B cell (primary cell): ENCODE results near the gene NKTR. TPM values are rescaled to one million over a fixed set of nuclear protein-coding genes. Genes with fewer than 3 reads are reported as not detected.
A peak's percentile ranks its signal among the peaks of the same experiment; 100 is the strongest.

ENCODE experiments used
- ATAC-seq: fragments of 200-7000 bp; cut with Tn5 transposase; one replicate; pipeline ENCODE4 v1.10.0; 2021; ENCODE audit warnings: low read depth, mild to moderate bottlenecking, moderate number of reproducible peaks, moderate library complexity
- CTCF ChIA-PET: fragments of 350-600 bp; sonication (Branson Sonifier 250); formaldehyde crosslinking; loops from one replicate; lab custom pipeline; 2021; ENCODE audit warnings: antibody characterized with exemption, inconsistent platforms; lab: Charles Lee
- POLR2A ChIA-PET: fragments of 350-600 bp; sonication (Branson Sonifier 250); formaldehyde crosslinking; loops from one replicate; lab custom pipeline; 2021; ENCODE audit warnings: antibody characterized with exemption; lab: Charles Lee
- DNase-seq: peaks from one replicate; pipeline ENCODE4 v3.0.0; 2013
- H2AFZ ChIP-seq: 2 replicates; pipeline ENCODE4 v1.6.1; 2012; ENCODE audit warnings: mild to moderate bottlenecking, low read depth, low read length; ENCODE audit not compliant: insufficient read depth, poor library complexity, severe bottlenecking
- H3K27ac ChIP-seq, 2 donors: 1 replicate in 1 of 2; 2 replicates in 1 of 2; pipeline ENCODE4 v1.5.1; 2012 to 2013; ENCODE audit warnings: low read length in 2 of 2, mild to moderate bottlenecking in 2 of 2, moderate library complexity in 1 of 2
- H3K27me3 ChIP-seq, 4 experiments: fragments of 200-600 bp in 1 of 4; sonication (generic) in 1 of 4; replicated peaks in 1 of 4; 1 replicate in 2 of 4; 2 replicates in 2 of 4; pipeline versions ENCODE4 v1.6.1 to v1.7.0; 2013 to 2016; ENCODE audit warnings: low read length in 3 of 4, mild to moderate bottlenecking in 2 of 4, mixed read lengths in 1 of 4, moderate library complexity in 1 of 4; ENCODE audit not compliant: insufficient read depth in 4 of 4, control insufficient read depth in 3 of 4; ENCODE audit errors: control extremely low read depth in 1 of 4
- H3K36me3 ChIP-seq, 2 experiments: replicated peaks in 1 of 2; 1 replicate in 1 of 2; 2 replicates in 1 of 2; pipeline versions ENCODE4 v1.6.1 to v1.7.1; 2013; ENCODE audit warnings: low read length in 1 of 2; ENCODE audit not compliant: insufficient read depth in 2 of 2, control insufficient read depth in 1 of 2; ENCODE audit errors: control extremely low read depth in 1 of 2, extremely low read depth in 1 of 2
- H3K4me1 ChIP-seq, 2 donors: fragments of 200-600 bp in 1 of 2; sonication (generic) in 1 of 2; 1 replicate in 1 of 2; 2 replicates in 1 of 2; pipeline versions ENCODE4 v1.5.1 to v1.6.1; 2013 to 2017; ENCODE audit warnings: low read length in 2 of 2; ENCODE audit not compliant: control insufficient read depth in 2 of 2, insufficient read depth in 2 of 2
- H3K4me2 ChIP-seq: replicated peaks from 2 replicates; pipeline ENCODE3; 2012; ENCODE audit warnings: mild to moderate bottlenecking, low read depth, low read length; ENCODE audit not compliant: poor library complexity, severe bottlenecking
- H3K4me3 ChIP-seq, 5 experiments: fragments of 200-600 bp in 1 of 5; sonication (generic) in 1 of 5; 1 replicate in 3 of 5; 2 replicates in 2 of 5; pipeline versions ENCODE4 v1.5.1 to v1.7.0; 2011 to 2016; ENCODE audit warnings: low read length in 4 of 5, mild to moderate bottlenecking in 4 of 5, low read depth in 2 of 5, control low read depth in 1 of 5, moderate library complexity in 1 of 5; ENCODE audit not compliant: insufficient read depth in 1 of 5; ENCODE audit errors: control extremely low read depth in 1 of 5, extremely low read depth in 1 of 5
- H3K79me2 ChIP-seq: fragments of 200-600 bp; sonication (generic); one replicate; pipeline ENCODE4 v1.6.0; 2016; ENCODE audit warnings: low read length; ENCODE audit not compliant: control insufficient read depth, insufficient read depth
- H3K9ac ChIP-seq: fragments of 200-600 bp; sonication (generic); 2 replicates; pipeline ENCODE4 v1.6.1; 2017; ENCODE audit warnings: mild to moderate bottlenecking, low read length, moderate library complexity
- H3K9me3 ChIP-seq, 3 donors: one replicate each; pipeline versions ENCODE4 v1.6.1 to v1.7.1; 2013; ENCODE audit warnings: low read length in 2 of 3; ENCODE audit not compliant: control insufficient read depth in 2 of 3, insufficient read depth in 1 of 3; ENCODE audit errors: control extremely low read depth in 1 of 3
- H4K20me1 ChIP-seq: 2 replicates; pipeline ENCODE4 v1.6.0; 2012; ENCODE audit warnings: mild to moderate bottlenecking, low read length; ENCODE audit not compliant: insufficient read depth, control insufficient read depth, poor library complexity, severe bottlenecking
- H3K27ac Mint-ChIP-seq: one replicate; pipeline ENCODE4 v1.8.0; 2021; ENCODE audit warnings: mixed read lengths
- H3K27me3 Mint-ChIP-seq: one replicate; pipeline ENCODE4 v1.8.0; 2021; ENCODE audit warnings: mixed read lengths
- H3K4me1 Mint-ChIP-seq: one replicate; pipeline ENCODE4 v1.8.0; 2021; ENCODE audit warnings: mixed read lengths
- H3K4me3 Mint-ChIP-seq: one replicate; pipeline ENCODE4 v1.8.0; 2021; ENCODE audit warnings: mixed read lengths
- H3K9me3 Mint-ChIP-seq: one replicate; pipeline ENCODE4 v1.8.0; 2022; ENCODE audit warnings: mixed read lengths; ENCODE audit not compliant: insufficient read depth
- CTCF ChIP-seq: fragments of 200-600 bp; IDR thresholded peaks from one replicate; pipeline ENCODE4 v1.8.0; 2022; ENCODE audit warnings: antibody characterized with exemption, mild to moderate bottlenecking
- EZH2 ChIP-seq: IDR thresholded peaks from 2 replicates; pipeline ENCODE4 v1.6.1; 2012; ENCODE audit warnings: borderline replicate concordance, low read depth, mild to moderate bottlenecking, moderate library complexity, low read length; ENCODE audit not compliant: insufficient read depth, poor library complexity, severe bottlenecking
- WGBS: methylation state at CpG from one replicate; pipeline ENCODE4 v1.1.5; 2013; ENCODE audit warnings: missing lambda C conversion rate; ENCODE audit not compliant: insufficient coverage; 5-methylcytosine and 5-hydroxymethylcytosine counted together
- intact Hi-C: fragments of 100-400 bp; cut with micrococcal nuclease; formaldehyde crosslinking; loops from one replicate; pipeline ENCODE4 v1.10.0; 2022
- polyA plus RNA-seq: library from polyadenylated mRNA; depleted of rRNA; stranded (reverse); fragments of >200 nt; gene quantifications from 2 replicates; pipeline ENCODE4 v1.2.3, GENCODE V29; 2012
- total RNA-seq, 2 donors: library from RNA; stranded (reverse); fragments of 120-200 nt in 1 of 2; gene quantifications; 1 replicate in 1 of 2; 2 replicates in 1 of 2; pipeline versions ENCODE4 v1.2.3 to v1.2.4, GENCODE V29; 2013 to 2022

NKTR gene
- total and polyA plus RNA-seq, 2 donors (not counting 1 experiment from before 2014, with no cell fraction given): 58.0 to 227 TPM

GRCh38 chr3:42662037-42662812 lies 61.7 kb downstream of the NKTR start:
- Histone ChIP-seq H3K27ac (no peak overlapping the region), H3K9ac (no peak overlapping the region), H3K4me1 (peaks cover 13 to 22% of the 10 kb centered on the region in 2 donors), H3K79me2 (no peaks in the 10 kb centered on the region), H3K4me2 (no peak overlapping the region), H3K27me3 (no peaks in the 10 kb centered on the region), H3K9me3 (no peaks in the 10 kb centered on the region), H3K4me3 (no peak overlapping the region), H4K20me1 (no peaks in the 10 kb centered on the region), H2AFZ (no peak overlapping the region), H3K36me3 (no peaks in the 10 kb centered on the region)
- Mint-ChIP-seq H3K4me3 (peak overlapping the region; percentile 19), H3K9me3 (no peaks in the 10 kb centered on the region), H3K27ac (peak overlapping the region; percentile 37), H3K27me3 (no peaks in the 10 kb centered on the region), H3K4me1 (peaks cover 13% of the 10 kb centered on the region)
- ATAC-seq: no peak
- WGBS: 94% methylated on average over 7 of the region's 7 CpGs
- ChIA-PET POLR2A (interaction anchor here (1.1 kb wide), 1 partner anchor 10 kb away, joined by 3 read pairs; no protein-coding TSS in a partner anchor), CTCF (interaction anchor here (1.3 kb wide), 1 partner anchor 115 kb away, joined by 3 read pairs; no protein-coding TSS in a partner anchor)
- TF ChIP-seq CTCF: no peak
- TF ChIP-seq EZH2: no peak
- intact Hi-C loops: loop anchor here (5.0 kb wide), 1 partner anchor 80 kb away; no protein-coding TSS in a partner anchor
- DNase-seq: no peak
